ENCODE results near the gene PHLDB1.

GRCh38 chr11:118646393-118646792 lies 39.0 kb downstream of the PHLDB1 start:
- TF ChIP-seq RAD21 (IDR thresholded peaks at IDR 0.05) (no peak), TAF1 (conservative IDR thresholded peaks at IDR 0.05) (no peak), CTCF (IDR thresholded peaks at IDR 0.05; ENCODE audit: low read depth, low read length, missing input control) (no peak), ATF3 (IDR thresholded peaks at IDR 0.05) (no peak), FOXA1 (IDR thresholded peaks at IDR 0.05) (no peak)
- TF ChIP-seq, protein P1, sequence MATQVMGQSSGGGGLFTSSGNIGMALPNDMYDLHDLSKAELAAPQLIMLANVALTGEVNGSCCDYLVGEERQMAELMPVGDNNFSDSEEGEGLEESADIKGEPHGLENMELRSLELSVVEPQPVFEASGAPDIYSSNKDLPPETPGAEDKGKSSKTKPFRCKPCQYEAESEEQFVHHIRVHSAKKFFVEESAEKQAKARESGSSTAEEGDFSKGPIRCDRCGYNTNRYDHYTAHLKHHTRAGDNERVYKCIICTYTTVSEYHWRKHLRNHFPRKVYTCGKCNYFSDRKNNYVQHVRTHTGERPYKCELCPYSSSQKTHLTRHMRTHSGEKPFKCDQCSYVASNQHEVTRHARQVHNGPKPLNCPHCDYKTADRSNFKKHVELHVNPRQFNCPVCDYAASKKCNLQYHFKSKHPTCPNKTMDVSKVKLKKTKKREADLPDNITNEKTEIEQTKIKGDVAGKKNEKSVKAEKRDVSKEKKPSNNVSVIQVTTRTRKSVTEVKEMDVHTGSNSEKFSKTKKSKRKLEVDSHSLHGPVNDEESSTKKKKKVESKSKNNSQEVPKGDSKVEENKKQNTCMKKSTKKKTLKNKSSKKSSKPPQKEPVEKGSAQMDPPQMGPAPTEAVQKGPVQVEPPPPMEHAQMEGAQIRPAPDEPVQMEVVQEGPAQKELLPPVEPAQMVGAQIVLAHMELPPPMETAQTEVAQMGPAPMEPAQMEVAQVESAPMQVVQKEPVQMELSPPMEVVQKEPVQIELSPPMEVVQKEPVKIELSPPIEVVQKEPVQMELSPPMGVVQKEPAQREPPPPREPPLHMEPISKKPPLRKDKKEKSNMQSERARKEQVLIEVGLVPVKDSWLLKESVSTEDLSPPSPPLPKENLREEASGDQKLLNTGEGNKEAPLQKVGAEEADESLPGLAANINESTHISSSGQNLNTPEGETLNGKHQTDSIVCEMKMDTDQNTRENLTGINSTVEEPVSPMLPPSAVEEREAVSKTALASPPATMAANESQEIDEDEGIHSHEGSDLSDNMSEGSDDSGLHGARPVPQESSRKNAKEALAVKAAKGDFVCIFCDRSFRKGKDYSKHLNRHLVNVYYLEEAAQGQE (IDR thresholded peaks at IDR 0.05), result no peak
- TF ChIP-seq, protein P2, sequence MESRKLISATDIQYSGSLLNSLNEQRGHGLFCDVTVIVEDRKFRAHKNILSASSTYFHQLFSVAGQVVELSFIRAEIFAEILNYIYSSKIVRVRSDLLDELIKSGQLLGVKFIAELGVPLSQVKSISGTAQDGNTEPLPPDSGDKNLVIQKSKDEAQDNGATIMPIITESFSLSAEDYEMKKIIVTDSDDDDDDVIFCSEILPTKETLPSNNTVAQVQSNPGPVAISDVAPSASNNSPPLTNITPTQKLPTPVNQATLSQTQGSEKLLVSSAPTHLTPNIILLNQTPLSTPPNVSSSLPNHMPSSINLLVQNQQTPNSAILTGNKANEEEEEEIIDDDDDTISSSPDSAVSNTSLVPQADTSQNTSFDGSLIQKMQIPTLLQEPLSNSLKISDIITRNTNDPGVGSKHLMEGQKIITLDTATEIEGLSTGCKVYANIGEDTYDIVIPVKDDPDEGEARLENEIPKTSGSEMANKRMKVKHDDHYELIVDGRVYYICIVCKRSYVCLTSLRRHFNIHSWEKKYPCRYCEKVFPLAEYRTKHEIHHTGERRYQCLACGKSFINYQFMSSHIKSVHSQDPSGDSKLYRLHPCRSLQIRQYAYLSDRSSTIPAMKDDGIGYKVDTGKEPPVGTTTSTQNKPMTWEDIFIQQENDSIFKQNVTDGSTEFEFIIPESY (IDR thresholded peaks at IDR 0.05), result no peak
